ENCODE measurements around the gene MAP7D1.

DNA sequence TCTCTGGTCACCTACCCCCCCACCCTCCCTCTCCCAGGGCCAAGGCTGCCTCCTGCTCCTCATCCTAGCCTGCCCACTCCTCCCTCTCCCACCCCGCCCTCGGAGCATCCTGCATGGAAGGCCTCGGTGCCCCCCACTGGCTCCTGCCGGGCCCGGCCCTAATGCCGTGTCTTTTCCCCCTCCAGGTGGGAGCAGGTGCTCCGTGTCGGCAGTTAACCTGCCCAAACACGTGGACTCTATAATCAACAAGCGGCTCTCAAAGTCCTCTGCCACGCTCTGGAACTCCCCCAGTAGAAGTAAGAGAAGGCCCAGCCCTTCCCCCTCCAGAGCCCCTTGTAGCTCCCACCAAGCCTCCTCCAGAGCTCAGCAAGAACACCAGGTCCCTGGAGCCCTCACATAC is 18.8 kb downstream of the MAP7D1 start:
- TF ChIP-seq TAF1 (IDR thresholded peaks at IDR 0.05; ENCODE audit: borderline replicate concordance, insufficient read depth, low read length) (no peak), SIN3A (IDR thresholded peaks at IDR 0.05; ENCODE audit: borderline replicate concordance, insufficient read depth, low read length) (no peak)
- TF ChIP-seq, protein P1, sequence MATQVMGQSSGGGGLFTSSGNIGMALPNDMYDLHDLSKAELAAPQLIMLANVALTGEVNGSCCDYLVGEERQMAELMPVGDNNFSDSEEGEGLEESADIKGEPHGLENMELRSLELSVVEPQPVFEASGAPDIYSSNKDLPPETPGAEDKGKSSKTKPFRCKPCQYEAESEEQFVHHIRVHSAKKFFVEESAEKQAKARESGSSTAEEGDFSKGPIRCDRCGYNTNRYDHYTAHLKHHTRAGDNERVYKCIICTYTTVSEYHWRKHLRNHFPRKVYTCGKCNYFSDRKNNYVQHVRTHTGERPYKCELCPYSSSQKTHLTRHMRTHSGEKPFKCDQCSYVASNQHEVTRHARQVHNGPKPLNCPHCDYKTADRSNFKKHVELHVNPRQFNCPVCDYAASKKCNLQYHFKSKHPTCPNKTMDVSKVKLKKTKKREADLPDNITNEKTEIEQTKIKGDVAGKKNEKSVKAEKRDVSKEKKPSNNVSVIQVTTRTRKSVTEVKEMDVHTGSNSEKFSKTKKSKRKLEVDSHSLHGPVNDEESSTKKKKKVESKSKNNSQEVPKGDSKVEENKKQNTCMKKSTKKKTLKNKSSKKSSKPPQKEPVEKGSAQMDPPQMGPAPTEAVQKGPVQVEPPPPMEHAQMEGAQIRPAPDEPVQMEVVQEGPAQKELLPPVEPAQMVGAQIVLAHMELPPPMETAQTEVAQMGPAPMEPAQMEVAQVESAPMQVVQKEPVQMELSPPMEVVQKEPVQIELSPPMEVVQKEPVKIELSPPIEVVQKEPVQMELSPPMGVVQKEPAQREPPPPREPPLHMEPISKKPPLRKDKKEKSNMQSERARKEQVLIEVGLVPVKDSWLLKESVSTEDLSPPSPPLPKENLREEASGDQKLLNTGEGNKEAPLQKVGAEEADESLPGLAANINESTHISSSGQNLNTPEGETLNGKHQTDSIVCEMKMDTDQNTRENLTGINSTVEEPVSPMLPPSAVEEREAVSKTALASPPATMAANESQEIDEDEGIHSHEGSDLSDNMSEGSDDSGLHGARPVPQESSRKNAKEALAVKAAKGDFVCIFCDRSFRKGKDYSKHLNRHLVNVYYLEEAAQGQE (IDR thresholded peaks at IDR 0.05; ENCODE audit: insufficient read depth in 1 of 2, low read depth in 2 of 2, low read length in 2 of 2) = no peak

Measured in PFSK-1 (cell line).